ENCODE measurements around the gene RNF26.

The RNF26 gene

DNA sequence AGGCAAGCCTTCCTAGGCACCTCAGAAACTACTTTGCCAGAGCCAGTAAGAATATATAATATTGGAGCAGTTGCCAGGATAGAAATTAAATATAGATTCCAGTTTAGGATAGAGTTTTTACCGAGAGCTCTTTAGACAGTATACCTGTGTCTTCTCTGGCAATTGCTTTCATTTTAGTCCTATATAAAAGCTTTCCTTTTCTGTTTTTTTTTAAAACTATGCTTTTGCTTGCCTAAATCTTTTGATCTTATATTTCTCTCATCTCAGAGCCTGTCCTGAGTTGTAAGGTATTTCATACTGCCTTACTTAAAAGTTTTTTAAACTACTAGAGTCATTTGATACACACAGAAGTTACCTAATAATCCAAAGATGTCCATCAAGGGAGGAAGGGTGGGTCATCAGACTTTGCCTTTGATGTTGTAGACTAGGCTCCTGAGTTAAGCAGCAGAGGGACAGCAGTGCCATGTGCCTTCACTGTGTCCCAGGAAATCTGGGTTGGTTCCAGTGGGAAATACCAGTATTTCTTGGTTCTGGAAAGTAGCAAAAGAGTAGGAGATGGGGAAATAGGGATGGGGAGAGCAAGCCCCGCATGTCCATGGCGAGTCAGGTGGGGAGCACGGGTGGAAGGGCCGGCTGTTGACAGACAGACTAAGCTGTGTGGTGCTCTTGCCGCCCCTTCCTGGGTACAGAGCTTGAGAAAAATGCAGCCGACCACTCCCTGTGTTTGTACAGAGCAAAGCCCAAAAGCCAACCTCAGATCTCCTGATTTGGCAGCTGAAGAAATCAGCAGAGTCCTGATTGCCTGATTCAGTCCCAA lies 28.6 kb upstream of the RNF26 start:
- TF ChIP-seq MYC (IDR thresholded peaks at IDR 0.05; ENCODE audit: low read depth, low read length) (no peak), POLR2A (IDR thresholded peaks at IDR 0.05; ENCODE audit: extremely low read depth, insufficient read length) (no peak)
- TF ChIP-seq, protein P1, sequence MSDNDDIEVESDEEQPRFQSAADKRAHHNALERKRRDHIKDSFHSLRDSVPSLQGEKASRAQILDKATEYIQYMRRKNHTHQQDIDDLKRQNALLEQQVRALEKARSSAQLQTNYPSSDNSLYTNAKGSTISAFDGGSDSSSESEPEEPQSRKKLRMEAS (IDR thresholded peaks at IDR 0.05; ENCODE audit: low read depth, low read length), result no peak
- TF ChIP-seq, protein P2, sequence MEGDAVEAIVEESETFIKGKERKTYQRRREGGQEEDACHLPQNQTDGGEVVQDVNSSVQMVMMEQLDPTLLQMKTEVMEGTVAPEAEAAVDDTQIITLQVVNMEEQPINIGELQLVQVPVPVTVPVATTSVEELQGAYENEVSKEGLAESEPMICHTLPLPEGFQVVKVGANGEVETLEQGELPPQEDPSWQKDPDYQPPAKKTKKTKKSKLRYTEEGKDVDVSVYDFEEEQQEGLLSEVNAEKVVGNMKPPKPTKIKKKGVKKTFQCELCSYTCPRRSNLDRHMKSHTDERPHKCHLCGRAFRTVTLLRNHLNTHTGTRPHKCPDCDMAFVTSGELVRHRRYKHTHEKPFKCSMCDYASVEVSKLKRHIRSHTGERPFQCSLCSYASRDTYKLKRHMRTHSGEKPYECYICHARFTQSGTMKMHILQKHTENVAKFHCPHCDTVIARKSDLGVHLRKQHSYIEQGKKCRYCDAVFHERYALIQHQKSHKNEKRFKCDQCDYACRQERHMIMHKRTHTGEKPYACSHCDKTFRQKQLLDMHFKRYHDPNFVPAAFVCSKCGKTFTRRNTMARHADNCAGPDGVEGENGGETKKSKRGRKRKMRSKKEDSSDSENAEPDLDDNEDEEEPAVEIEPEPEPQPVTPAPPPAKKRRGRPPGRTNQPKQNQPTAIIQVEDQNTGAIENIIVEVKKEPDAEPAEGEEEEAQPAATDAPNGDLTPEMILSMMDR (IDR thresholded peaks at IDR 0.05; ENCODE audit: low read depth, low read length), result no peak
- DNase-seq (ENCODE audit: low read depth), result no peak
- H3K4me3 ChIP-seq (ENCODE audit: low read depth, low read length), result peak overlapping the region; percentile 0

DNA sequence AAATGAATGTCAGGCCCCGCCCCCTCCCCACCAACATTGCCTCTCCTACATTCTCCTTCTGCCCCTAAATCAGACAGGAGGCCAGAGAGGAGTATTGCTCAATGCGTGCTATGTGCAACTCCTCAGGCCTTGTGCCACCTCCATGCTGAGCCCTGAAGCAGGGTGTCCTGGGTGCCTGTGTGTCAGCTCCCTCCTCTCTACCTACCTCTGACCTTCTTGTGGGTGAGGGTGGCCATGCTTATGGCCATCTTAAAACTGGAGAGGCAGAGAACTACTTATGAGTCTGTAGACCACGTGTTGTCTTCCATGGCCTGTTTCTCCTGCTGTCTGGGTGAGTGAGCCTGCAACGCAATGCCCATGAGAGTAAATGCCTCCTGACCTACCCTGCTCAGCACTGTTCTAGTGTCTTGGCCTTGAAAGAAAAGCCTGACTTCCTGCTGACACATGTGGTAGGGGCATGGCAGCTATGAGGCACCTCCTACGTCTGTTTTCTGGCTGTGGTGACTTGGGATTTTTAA lies 27.9 kb upstream of the RNF26 start:
- TF ChIP-seq, protein P1 (IDR thresholded peaks at IDR 0.05; ENCODE audit: low read depth, low read length), result peak; percentile 94
- TF ChIP-seq MYC (IDR thresholded peaks at IDR 0.05; ENCODE audit: low read depth, low read length), result peak; percentile 66
- TF ChIP-seq, protein P2 (IDR thresholded peaks at IDR 0.05; ENCODE audit: low read depth, low read length), result no peak
- no peak for TF ChIP-seq POLR2A (IDR thresholded peaks at IDR 0.05; ENCODE audit: extremely low read depth, insufficient read length)
- peak overlapping the region; percentile 57 for H3K4me3 ChIP-seq (ENCODE audit: low read depth, low read length)
- peak; percentile 97 for DNase-seq (ENCODE audit: low read depth)

DNA sequence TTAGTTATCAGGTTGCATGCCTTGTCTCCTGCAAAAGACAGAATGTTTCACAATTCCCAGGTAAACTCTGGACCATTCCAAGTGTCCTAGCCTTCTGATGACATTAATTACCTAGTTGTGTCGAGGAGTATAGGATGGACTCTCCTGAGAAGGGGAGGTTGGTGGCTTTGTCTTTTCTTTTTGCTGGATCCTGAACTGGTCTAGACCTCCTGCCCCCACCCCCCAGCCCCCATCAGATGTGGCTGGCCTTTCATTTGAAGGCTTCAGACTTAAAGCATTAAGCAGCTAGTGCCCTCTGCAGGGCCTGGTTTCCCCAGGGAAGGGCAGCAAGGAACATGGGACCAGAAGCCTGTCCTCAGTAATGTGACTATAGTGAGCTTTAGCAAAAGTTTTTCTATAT lies 27.1 kb upstream of the RNF26 start:
- TF ChIP-seq, protein P2 (IDR thresholded peaks at IDR 0.05; ENCODE audit: low read depth, low read length), result no peak
- TF ChIP-seq, protein P1 (IDR thresholded peaks at IDR 0.05; ENCODE audit: low read depth, low read length), result no peak
- no peak for TF ChIP-seq MYC (IDR thresholded peaks at IDR 0.05; ENCODE audit: low read depth, low read length)
- TF ChIP-seq POLR2A (IDR thresholded peaks at IDR 0.05; ENCODE audit: extremely low read depth, insufficient read length), result no peak
- DNase-seq (ENCODE audit: low read depth), result peak; percentile 67
- peak overlapping the region; percentile 57 for H3K4me3 ChIP-seq (ENCODE audit: low read depth, low read length)

DNA sequence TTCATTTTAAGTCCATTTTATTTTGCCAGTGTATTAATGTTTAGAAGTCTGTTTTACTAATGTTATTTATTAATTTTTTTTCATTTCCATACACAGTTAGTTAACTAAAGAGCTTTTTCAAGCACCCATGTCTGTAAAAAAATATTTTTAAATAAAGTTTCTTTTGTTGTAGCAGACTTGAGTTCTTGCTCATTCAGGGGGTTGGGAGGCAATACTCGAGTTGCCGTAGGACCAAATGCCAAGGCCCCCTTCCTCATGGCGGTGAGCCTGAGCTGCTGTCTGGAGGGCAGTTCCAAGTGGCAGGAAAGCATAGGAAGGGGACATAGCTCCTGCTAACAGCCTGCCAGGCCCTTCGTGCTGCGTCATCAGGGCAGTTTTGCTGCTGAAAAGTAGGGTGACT lies 26.4 kb upstream of the RNF26 start:
- TF ChIP-seq, protein P1 (IDR thresholded peaks at IDR 0.05; ENCODE audit: low read depth, low read length), result no peak
- TF ChIP-seq POLR2A (IDR thresholded peaks at IDR 0.05; ENCODE audit: extremely low read depth, insufficient read length), result no peak
- TF ChIP-seq, protein P2 (IDR thresholded peaks at IDR 0.05; ENCODE audit: low read depth, low read length), result no peak
- TF ChIP-seq MYC (IDR thresholded peaks at IDR 0.05; ENCODE audit: low read depth, low read length), result no peak
- no peak for DNase-seq (ENCODE audit: low read depth)
- H3K4me3 ChIP-seq (ENCODE audit: low read depth, low read length), result no peak overlapping the region

DNA sequence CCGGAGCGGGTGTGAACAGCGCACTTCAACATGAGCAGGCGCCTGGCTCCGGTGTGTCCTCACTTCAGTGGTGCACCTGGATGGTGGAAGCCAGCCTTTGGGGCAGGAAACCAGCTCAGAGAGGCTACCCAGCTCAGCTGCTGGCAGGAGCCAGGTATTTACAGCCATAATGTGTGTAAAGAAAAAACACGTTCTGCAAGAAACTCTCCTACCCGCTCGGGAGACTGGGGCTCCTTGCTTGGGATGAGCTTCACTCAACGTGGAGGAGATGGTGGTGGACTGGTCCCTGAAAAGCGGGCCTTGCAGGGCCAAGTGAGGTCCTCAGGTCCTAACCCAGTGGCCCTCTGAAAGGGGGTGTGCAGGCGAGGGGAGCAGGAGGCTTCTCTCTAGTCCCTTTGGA lies 24.9 kb upstream of the RNF26 start:
- no peak for DNase-seq (ENCODE audit: low read depth)

More for the DNA sequence above, 24.9 kb upstream of the RNF26 start:
- TF ChIP-seq, protein P2 (IDR thresholded peaks at IDR 0.05; ENCODE audit: low read depth, low read length), result no peak
- TF ChIP-seq MYC (IDR thresholded peaks at IDR 0.05; ENCODE audit: low read depth, low read length) (no peak), POLR2A (IDR thresholded peaks at IDR 0.05; ENCODE audit: extremely low read depth, insufficient read length) (no peak)
- TF ChIP-seq, protein P1 (IDR thresholded peaks at IDR 0.05; ENCODE audit: low read depth, low read length), result no peak
- no peak overlapping the region for H3K4me3 ChIP-seq (ENCODE audit: low read depth, low read length)

Measured in NB4 (cell line).